ENCODE data around the gene KDM2B.
"Not testable (repeated sequence)": the region's sequence is repeated elsewhere in the genome, so short reads cannot be mapped to it uniquely, and the experiment has no call there.

KDM2B gene

DNA sequence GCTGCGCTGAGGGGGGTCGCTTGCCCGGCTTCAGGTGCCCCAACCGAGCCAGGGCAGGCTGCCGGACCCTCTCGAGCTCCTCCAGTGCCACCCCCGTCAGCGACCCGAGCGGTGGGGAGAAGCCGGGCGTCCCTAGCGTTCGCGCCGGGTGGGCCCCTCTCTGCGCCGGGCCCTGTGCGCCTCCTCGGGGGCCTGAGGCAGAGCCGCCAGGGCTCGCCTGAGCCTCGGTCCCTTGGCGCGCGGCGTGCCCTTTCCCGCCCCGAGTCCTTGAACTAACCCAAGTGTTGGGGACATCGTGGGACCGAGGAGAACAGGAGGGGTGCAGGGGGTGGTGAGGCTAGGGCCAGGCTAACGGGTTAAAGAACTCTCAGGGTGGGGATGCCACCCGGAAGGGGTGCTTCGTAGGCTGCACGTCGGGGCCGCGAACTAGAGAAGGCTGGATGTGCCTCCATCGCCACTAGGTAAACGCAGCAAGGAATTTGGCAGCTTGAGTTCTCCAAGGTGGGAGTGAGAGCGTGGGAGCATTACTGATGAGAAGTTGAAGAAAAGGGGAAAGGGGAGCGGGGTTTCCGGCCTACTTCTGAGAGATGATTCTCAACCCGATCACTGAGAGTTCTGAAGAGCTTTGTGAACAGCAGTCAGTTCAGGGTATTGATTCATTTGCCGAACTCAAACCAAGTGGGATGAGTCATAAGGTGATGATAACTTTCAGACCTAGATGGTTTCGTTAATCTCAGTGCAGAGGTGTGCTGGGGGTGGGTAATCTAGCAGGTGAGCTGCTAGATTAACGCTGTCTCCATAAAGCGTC lies 180.3 kb downstream of the KDM2B start:
- in situ Hi-C loops (cut with HindIII; ENCODE audit: low sequenced_read_pairs) = loop anchor here (5.0 kb wide), 1 partner anchor 37 kb away; no protein-coding TSS in a partner anchor

GRCh38 chr12:121399391-121400331 lies 181.2 kb downstream of the KDM2B start, which contains the start of gene RNF34:
TSS of gene RNF34 (plus strand) at chr12:121400118. CDS start at chr12:121400213, 95 bp downstream.
- in situ Hi-C loops (cut with HindIII; ENCODE audit: low sequenced_read_pairs) = loop anchor here (5.0 kb wide), 1 partner anchor 38 kb away; no protein-coding TSS in a partner anchor

DNA sequence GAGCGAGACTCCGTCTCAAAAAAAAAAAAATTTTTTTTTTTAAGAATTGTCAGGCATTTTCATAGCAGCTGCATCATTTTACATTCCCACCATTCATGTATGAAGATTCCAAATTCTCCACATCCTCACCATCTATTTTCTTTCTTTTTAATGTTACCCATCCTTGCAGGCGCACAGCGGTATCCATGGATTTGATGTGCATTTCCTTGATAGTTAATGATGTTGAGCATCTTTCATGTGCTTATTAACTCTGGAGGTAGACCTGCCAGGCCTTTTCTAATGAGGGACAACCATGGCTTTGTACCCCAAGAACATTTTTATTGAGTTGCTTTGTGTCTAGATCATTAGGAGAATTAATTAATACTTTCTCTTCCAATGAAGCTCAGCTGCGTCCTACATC lies 182.5 kb downstream of the KDM2B start:
- in situ Hi-C loops (cut with HindIII; ENCODE audit: low sequenced_read_pairs) = no loop called here

- in situ Hi-C loops (cut with HindIII; ENCODE audit: low sequenced_read_pairs) = no loop called here
Observed at GRCh38 chr12:121397521-121397920, 183.3 kb downstream of the KDM2B start.

GRCh38 chr12:121392325-121392716 lies 188.5 kb downstream of the KDM2B start:
- in situ Hi-C loops (cut with HindIII; ENCODE audit: low sequenced_read_pairs) = no loop called here

GRCh38 chr12:121391619-121392324 lies 189.1 kb downstream of the KDM2B start:
- in situ Hi-C loops (cut with HindIII; ENCODE audit: low sequenced_read_pairs) = no loop called here

DNA sequence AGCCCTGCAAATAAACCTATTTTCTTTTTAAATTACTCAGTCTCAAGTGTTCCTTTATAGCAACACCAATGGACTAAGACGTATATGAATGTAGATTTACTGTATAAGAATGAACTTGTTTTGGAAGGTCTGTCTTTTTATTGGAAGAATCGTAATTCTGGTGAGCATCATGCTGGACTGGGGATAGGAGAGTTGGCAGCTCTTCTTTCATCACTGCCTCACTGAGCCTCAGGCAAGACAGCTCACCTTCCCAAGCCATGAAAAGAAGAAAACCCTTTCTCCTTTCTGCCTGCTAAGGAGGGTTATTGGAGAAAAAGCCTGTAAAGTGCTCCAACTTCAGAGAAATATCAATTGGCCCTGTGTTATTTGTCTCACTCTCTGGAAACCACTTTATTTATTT lies 190.0 kb downstream of the KDM2B start:
- in situ Hi-C loops (cut with HindIII; ENCODE audit: low sequenced_read_pairs) = no loop called here

DNA sequence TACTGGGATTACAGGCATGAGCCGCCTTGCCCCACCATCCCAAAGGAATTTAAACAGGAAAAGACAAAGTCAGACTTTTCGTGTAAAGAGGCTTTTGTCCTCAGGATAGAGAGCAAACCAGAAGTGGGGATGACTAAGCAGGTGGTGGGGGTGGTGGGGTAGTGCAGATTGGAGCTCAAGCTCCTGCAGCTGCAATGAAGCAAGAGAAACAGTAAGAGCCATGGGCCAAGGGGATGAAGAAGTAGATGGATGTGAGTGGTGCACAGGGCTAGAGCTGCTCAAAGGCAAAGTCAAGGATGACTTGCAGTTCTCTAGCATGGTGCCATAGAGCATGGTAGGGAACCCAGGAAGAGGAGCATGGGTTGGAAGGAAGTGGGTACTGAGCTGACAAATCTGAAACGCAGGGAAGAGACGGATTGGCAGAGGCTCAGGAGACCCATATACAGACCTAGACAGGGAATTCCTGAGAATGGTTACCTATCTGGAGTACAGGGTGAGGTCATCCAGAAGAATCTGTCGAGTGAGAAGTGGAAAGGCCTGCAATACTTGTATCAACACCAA lies 192.3 kb downstream of the KDM2B start:
- in situ Hi-C loops (cut with HindIII; ENCODE audit: low sequenced_read_pairs) = no loop called here

DNA sequence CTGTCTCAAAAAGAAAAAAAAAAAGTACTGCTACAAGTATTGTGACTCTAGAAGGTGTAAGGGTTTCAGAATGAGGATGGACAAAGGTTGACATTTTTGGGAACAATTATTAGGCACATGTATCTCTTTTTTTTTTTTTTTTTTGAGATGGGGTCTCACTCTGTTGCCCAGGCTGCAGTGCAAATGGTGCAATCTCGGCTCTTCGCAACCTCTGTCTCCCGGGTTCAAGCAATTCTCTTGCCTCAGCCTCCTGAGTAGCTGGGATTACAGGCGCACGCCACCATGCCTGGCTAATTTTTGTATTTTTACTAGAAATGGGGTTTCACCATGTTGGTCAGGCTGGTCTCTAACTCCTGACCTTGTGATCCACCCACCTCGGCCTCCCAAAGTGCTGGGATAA lies 195.9 kb downstream of the KDM2B start:
- in situ Hi-C loops (cut with HindIII; ENCODE audit: low sequenced_read_pairs) = not testable (repeated sequence)

- in situ Hi-C loops (cut with HindIII; ENCODE audit: low sequenced_read_pairs) = no loop called here
Observed at GRCh38 chr12:121383601-121384021, 197.2 kb downstream of the KDM2B start.

DNA sequence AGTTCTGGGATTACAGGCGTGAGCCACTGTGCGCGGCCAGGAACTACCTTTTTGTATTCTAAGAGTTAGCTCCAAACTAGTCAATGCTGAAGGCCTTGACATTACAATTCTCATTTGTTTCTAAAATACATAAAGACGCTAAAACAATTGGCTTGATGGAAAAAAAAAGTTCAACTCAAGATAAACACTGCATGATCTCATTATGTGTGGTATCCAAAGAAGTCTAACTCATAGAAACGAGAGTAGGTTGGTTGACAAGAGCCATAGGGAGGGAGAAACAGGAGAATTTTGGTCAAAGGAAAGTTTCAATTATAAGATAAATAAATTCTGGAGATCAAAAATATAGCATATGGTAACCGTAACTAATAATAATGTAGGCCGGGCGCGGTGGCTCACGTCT lies 200.9 kb downstream of the KDM2B start:
- in situ Hi-C loops (cut with HindIII; ENCODE audit: low sequenced_read_pairs) = no loop called here
